Hematopoietic multipotent progenitor cell treated with erythropoietin and hydrocortisone succinate and interleukin-3 and kit ligand, for 4 days (in vitro differentiated cells): Measurements from ENCODE around the gene SMIM29.
"Not testable (repeated sequence)": the region's sequence is repeated elsewhere in the genome, so short reads cannot be mapped to it uniquely, and the experiment has no call there.

ENCODE experiments used
- DNase-seq: peaks from one replicate; pipeline ENCODE4 v3.0.0-alpha.2; 2015

SMIM29 gene

GRCh38 chr6:34248727-34249468, at the start of gene SMIM29:
Gene SMIM29, minus strand, starts transcription at chr6:34249006. Its CDS starts 1,215 bp downstream, at chr6:34247791.
- peak; percentile 98 for DNase-seq

GRCh38 chr6:34295721-34296120, 46.9 kb upstream of the SMIM29 start:
- peak; percentile 42 for DNase-seq

- no peak for DNase-seq
Measured at GRCh38 chr6:34292954-34293353, 44.1 kb upstream of the SMIM29 start.

GRCh38 chr6:34289137-34289536, 40.3 kb upstream of the SMIM29 start:
- DNase-seq: no peak

- no peak for DNase-seq
Measured at GRCh38 chr6:34288581-34288980, 39.8 kb upstream of the SMIM29 start.

GRCh38 chr6:34285448-34286164, 36.8 kb upstream of the SMIM29 start:
- no peak for DNase-seq

GRCh38 chr6:34284563-34285447, 36.0 kb upstream of the SMIM29 start:
- DNase-seq: peak; percentile 92

- DNase-seq: peak; percentile 66
Measured at GRCh38 chr6:34281702-34282334, 33.0 kb upstream of the SMIM29 start.

- DNase-seq: no peak
Measured at GRCh38 chr6:34280216-34280615, 31.4 kb upstream of the SMIM29 start.

- DNase-seq: peak; percentile 38
Measured at GRCh38 chr6:34278833-34279232, 30.0 kb upstream of the SMIM29 start.

GRCh38 chr6:34277763-34278112, 28.9 kb upstream of the SMIM29 start:
- no peak for DNase-seq

- DNase-seq: no peak
Measured at GRCh38 chr6:34276881-34277762, 28.3 kb upstream of the SMIM29 start.

GRCh38 chr6:34276191-34276590, 27.4 kb upstream of the SMIM29 start:
- DNase-seq: no peak

GRCh38 chr6:34275128-34275804, 26.5 kb upstream of the SMIM29 start:
- DNase-seq: no peak

GRCh38 chr6:34274129-34274528, 25.3 kb upstream of the SMIM29 start:
- no peak for DNase-seq

- peak; percentile 98 for DNase-seq
Measured at GRCh38 chr6:34273242-34273805, 24.5 kb upstream of the SMIM29 start.

GRCh38 chr6:34272013-34272926, 23.5 kb upstream of the SMIM29 start:
- peak; percentile 58 for DNase-seq

GRCh38 chr6:34269658-34270341, 21.0 kb upstream of the SMIM29 start:
- DNase-seq: not testable (repeated sequence)

GRCh38 chr6:34269132-34269531, 20.3 kb upstream of the SMIM29 start:
- not testable (repeated sequence) for DNase-seq
